ENCODE measurements around the gene UBE4A.
"Not testable (repeated sequence)": the region's sequence is repeated elsewhere in the genome, so short reads cannot be mapped to it uniquely, and the experiment has no call there.

UBE4A gene

DNA sequence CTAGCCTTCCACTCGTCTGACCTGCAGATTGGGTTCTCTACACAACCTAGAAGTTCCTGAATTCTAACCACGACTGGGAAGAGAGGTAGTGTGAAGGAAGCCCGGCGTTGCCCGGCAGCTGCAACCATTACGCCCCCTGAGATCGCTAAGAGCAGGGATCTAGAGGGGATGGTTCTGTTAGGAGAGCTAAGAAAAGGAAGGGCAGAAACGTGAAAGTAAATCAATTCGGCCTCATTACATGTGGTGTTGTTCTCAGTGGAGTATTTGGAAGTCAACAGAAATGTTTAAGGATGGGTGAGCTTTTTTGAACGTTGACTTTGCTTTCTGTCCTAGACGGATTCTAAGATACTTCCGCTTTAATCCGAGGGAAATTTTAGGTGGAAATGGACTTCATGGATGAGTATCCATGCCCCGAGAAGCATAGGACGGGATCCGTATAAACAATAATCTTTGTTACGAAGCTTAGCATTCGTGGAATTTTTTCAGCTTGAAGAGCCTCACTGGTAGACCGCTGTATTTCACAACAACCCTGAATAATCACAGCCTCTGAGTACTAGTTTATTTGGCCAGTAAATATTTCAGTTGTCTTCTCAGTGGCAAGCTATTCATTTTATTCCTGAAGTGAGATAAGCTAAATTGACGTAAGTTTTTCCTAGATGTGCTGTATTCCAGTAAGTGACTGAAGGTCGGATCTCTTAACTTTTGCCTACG lies 42.6 kb downstream of the UBE4A start:
- DNase-seq, result no peak

DNA sequence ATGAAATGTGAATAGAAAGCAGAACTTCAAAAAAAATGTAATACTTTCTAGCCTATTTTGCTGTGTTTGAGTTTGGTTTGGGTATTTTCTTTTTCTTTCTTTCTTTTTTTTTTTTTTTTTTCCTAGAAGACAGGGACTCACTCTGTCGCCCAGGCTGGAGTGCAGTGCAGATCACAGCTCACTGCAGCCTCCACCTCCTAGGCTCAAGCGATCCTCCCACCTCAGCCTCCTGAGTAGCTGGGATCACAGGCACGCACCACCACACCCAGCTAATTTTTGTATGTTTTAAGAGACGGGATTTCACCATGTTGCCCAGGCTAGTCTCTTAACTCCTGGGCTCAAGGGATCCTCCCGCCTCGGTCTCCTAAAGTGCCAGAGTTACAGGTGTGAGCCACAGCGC lies 43.2 kb downstream of the UBE4A start:
- not testable (repeated sequence) for DNase-seq

DNA sequence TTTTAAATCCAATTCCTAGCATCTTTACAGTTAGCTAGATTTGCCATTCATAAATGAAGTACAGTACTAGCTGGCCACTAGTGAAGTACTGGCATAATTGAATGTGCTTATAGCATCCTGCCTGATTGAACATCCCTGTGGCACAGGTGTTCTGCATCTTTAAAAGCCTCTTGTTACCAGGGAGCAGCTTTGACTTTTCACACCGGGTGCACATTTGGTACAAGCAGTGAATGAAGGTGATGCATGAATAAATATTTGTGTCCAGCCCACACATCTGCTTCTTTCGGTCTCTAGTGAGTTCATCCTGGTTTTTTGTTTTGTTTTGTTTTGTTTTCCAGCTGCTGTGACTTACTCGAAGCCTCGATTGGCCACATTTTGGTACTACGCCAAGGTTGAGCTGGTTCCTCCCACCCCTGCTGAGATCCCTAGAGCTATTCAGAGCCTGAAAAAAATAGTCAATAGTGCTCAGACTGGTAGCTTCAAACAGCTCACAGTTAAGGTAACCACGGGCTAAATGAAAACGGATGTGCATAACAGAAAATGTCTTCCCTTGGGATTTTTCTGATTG lies 47.3 kb downstream of the UBE4A start:
- DNase-seq, result no peak

DNA sequence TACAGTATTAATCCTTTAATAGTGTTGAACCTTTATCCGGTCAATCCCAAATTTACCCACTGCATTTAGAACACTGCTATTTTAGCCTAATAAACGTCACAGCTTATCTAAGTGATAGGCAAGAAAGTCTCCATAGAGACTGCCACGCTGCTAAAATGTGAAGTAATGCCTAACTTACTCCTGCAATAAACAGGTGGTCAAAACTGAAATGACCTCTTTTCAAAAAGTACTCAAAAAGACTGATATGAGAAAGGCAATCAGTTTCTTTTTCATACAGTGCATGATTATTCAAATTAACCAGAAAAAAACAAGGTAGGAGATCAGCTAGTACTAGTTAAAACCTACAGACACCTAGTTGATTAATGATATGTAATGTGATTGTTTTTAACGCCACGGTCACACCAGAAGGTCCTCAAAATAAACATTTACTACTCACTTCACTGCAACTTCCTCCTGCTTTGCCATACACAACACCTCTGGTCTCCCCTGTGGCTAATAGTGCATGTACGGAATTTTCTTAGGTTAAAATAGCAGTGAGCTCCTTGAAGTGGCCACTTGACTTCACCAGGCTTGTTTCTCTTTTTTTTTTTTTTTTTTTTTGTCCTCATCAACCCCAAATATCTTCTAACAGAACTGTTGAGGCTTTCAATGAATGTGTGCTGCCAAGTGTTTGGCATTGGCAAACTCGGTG lies 50.8 kb downstream of the UBE4A start:
- no peak for DNase-seq

DNA sequence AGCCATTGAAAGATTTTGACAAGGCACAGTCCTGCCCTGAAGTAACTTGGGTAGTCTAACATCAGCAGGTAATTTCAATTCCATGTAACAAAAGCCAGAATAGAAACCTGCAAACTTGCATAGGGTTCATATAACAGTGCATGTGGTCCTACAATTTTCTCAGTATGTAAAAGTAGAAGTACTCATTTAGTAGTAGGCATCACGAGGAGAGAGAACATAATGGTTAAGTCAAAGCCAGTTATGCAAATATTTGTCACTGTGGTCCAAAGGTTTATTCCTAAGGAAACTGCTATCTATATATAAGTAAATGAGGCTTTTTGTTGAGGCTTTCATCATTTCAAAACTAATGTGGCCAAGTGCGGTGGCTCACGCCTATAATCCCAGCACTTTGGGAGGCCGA lies 52.1 kb downstream of the UBE4A start:
- DNase-seq, result no peak

DNA sequence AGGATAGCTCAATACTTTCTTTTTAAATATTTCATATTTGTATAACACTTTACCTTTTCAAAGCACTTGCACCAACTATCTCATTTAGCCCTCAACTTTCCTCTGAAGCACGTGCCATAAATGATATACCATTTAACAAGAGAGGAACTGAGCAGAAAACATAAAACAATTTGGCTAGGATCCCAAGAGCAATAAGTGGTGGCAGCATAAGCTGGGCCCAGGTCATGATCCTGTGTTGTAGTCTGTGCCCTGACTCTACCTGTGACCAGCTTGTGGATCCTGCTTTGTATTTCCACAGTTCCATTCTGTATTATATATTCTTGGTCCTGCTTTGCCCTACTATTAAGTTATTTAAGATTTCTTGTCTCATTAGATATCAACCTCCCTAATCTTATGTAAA lies 53.5 kb downstream of the UBE4A start:
- no peak for DNase-seq

DNA sequence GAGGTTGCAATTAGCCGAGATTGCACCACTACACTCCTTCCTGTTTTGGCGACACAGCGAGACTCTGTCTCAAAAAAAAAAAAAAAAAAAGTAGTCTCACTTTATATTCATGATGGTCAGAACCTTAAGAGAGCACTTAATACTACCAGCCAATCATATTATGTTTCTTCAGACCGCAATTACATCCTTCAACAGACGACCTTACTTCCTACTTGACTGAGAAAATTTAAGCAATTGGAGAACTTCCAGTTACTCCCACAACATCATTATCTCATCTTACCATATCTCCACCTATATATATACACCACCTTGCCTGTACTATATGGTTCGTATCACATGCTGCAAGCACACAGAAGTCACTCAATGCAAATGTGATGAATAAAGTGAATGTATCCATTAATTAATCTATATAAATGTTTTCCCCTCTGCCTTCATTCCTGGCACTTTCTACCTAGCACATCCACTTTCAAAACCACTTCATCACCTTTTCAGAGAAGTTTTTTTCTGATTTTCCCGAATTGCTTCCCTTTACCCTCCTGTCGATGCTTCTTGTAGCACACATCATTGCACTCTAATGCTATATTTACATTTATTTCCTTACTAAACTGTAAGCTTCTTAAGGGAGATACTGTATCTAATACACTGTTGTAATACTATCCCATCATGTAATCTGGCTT lies 55.8 kb downstream of the UBE4A start:
- DNase-seq, result no peak

DNA sequence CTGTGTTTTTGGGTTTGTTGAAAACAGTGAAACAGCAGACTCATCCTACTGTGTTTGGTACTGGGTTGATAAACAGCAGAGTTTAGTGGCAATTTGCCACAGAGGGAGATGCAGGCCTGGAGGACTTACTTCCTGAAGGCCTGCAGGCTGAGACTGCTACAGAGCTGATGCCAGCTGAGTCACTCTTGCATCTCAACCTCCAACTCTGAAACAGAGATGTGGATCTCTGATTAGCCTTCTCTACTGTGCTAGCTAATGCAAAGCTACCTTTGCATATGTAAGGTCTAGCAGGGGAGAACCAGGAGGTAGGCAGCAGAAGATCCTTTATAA lies 56.3 kb downstream of the UBE4A start:
- no peak for DNase-seq

DNA sequence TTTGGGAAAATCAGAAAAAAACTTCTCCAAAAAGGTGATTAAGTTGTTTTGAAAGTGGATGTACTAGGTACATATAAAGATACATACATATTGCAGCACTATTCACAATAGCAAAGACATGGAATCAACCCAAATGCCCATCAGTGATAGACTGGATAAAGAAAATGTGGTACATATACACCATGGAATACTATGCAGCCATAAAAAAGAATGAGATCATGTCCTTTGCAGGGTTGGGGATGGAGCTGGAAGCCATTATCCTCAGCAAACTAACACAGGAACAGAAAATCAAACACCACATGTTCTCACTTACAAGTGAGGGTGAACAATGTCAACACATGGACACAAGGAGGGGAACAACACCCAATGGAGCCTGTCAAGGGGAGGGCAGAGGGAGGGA lies 57.5 kb downstream of the UBE4A start:
- DNase-seq, result not testable (repeated sequence)

DNA sequence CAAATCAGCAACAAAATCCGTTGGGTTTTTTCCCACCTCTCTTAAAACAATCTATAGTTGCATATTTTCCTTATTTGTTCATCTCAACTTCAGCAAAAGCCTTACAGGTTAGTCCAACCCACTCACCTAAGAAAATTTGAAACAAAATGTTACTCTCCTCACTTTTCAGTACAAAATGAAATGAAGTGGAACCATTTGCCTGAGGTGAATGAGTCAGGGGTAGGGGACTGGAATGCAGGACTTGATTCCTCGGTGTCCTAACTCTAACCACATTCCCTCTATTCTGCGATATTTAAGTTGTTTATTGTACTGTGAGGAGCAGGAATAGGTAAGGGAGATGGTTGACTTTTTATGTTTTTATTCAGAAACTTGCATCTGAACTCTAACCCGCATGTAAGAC lies 58.4 kb downstream of the UBE4A start:
- DNase-seq, result no peak

DNA sequence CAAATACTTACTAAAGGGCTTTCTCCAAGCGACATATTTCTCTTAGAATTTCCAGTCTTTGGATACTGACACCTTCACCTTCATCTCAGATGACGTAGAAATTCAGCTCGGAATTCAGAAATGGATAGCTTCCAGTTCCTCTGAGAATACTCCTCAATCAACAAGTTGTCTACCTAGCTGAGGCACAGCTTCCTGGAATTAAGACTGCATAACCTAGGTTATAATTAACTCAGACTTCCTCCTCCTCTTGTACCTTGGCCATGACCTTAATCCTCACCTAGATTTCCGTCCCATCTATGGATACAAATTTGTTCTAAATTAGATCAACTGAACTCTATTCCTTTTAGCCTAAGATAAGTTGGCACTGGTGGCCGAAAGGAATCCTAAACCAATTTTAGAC lies 59.4 kb downstream of the UBE4A start:
- DNase-seq, result no peak

DNA sequence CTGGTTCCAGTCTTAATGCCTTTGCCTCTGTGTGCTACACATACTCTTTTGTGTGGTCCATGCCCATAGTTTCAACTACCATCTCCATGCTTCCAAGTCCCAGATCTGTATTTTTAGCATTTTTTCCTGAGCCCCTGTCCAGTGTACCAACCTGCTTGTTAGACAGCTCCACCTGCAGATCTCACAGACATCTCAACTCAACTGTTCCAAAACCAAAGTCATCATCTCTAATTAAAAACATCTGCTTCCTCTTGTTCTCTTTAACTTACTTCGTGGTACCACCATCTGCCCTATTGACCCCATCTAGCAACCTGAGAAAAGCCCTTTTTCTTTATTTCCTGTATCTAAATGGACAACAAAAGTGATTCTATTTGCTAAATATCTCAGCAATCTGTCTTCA lies 68.3 kb downstream of the UBE4A start:
- no peak for DNase-seq

DNA sequence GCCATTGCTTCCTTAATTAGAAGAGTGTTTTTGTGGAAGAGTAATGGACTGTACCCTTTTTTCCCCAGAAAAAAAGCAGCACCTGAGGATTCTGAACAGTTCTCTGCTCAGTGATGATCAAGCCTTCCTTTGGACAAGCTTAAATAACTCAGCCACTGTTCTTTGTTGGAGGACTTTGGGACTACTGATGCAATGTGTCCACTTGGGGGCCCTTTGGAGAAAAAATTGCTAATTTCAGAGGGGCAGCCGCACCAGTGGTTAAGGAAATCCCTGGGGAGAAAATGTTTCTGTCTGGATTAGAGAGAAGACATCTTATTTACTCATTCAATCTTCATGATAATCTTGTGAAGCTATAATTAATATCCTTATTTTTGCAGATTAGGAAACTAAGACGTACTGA lies 71.6 kb downstream of the UBE4A start:
- no peak for DNase-seq

DNA sequence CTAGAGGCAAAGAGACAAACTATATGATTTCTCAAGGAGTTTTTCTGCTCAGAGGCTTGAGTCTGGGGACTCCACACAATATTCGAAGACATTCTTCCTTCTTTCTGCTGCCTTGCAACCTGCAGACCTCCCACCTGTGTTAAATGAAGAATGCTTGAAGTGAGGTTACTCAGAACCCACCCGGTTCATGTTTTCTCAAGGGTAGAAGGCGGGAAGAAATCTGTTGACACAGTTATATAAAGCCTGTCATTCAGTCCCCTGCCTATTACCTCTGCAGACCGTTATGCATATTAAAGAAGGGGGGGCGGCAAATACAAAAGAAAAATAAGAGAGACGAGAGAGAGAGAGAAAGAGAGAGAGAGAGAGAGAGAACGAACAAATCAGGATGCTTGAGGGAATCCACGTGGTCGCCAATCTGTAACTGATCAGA lies 74.7 kb downstream of the UBE4A start:
- no peak for DNase-seq

DNA sequence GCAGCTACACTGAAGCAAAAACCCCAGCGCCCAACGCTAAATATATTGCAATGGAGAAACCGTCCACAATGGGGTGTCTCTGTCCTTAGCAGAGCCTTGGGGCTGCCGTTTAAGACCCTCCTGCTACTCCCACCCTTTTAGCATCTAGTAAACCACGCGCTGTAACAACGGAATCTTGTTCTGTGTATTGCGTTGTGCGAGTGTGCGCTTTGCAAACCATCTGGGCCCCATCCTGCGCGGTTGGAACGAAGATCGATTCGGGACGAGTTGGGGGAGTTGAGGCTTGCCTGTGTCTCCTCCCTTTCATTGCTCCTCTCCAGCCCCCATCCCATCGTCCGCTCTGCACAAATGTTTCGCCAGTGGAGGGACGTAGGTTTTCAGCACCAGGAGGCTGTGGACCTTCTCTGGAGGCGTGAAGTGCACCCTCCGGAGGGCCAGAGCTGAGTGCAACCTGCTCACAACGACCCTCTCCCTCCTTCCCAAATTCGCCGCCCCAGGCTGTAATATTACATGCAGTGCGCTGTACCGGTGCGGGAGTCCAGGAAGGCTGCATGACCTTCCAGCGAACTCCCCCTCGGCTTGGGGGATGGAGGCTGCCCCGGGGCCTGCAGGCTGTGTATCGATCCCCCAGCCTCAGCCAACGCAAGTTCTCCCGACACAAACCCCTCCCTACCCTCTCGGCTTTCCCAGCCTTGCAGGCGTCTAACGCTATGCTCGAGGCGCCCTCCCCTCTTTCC lies 75.3 kb downstream of the UBE4A start:
- peak; percentile 9 to 35 for DNase-seq

DNA sequence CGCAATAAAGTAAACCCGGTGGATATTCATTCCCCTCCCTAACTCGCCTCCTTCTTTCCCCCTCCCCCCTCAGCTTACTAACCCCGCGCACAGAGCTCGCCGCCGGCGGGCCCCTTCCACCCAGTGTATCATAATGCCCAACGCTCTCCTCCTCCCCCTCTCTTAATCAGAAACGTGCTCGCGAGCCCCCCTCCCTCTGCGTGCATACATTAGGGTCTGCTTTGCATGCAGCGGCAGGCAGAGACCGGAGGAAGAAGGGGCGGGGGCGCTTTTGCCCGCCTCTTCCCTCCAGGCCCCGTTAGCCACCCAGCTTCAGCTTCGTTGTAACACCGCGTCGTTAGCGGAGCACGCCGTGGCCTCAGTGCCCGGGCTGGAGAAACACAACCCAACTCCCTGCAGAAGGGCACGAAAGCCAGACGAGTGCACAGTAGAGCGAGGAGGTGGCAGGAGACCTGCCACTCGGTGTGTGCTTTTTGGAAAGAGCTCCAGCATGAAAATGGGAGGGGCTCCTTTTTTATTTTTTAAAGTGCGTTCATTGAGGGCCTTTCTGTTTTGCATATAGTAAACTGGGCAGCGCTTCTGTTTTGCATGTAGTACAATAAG lies 76.0 kb downstream of the UBE4A start:
- peak; percentile 52 to 58 for DNase-seq

DNA sequence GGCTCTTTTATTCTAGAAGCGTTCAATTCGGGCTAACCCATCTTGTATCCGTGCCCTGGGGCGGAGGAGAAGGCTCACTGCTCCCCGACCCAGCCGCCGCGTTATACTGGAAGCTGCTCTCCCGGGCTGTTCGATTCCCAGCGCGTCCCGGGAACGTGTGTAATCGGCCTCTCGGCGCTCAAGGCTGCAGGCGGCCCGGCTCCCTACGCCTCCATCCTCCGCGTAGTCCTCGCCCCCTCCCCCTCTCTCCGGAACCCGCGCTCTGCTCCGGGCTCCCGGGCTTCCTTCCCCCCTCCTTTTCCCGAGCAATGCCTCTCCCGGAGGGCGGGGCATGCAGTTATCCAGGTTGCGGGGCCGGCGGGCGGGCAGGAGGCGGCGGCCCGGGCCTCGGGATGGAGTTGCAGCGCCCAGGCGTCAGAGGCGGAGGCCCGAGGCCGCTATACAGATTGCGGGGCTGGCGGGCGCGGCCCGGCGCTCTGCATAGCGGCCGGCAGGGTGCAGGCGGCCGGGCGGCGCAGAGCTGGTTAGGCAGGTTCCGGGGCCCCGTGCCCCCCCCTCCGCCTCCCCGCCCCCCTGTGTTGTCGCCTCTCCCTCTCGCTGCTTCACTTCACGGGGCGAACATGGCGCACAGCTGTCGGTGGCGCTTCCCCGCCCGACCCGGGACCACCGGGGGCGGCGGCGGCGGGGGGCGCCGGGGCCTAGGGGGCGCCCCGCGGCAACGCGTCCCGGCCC lies 76.7 kb downstream of the UBE4A start, which contains the start of gene KMT2A:
Gene KMT2A (plus strand): TSS at position 600 of the 732 bp plus-strand sequence. CDS start 21 bp downstream, at position 621.
- DNase-seq, result peak; percentile 89 to 96

DNA sequence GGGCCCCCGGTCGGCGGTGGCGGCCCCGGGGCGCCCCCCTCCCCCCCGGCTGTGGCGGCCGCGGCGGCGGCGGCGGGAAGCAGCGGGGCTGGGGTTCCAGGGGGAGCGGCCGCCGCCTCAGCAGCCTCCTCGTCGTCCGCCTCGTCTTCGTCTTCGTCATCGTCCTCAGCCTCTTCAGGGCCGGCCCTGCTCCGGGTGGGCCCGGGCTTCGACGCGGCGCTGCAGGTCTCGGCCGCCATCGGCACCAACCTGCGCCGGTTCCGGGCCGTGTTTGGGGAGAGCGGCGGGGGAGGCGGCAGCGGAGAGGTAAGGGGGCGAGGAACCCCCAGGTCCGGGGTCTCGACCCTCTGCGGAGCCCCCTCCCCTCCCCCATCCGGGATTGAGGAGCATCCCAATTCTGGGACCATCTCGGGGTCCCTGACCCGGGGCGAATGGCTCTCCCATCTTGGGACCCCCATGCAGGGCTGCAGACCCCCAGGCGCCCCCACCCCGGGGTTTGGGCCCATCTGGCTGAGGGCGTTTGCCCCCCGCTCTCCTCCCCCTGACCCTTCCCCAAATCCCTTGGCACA lies 77.3 kb downstream of the UBE4A start:
- peak in 1 of 2 experiments; percentile 45 for DNase-seq

DNA sequence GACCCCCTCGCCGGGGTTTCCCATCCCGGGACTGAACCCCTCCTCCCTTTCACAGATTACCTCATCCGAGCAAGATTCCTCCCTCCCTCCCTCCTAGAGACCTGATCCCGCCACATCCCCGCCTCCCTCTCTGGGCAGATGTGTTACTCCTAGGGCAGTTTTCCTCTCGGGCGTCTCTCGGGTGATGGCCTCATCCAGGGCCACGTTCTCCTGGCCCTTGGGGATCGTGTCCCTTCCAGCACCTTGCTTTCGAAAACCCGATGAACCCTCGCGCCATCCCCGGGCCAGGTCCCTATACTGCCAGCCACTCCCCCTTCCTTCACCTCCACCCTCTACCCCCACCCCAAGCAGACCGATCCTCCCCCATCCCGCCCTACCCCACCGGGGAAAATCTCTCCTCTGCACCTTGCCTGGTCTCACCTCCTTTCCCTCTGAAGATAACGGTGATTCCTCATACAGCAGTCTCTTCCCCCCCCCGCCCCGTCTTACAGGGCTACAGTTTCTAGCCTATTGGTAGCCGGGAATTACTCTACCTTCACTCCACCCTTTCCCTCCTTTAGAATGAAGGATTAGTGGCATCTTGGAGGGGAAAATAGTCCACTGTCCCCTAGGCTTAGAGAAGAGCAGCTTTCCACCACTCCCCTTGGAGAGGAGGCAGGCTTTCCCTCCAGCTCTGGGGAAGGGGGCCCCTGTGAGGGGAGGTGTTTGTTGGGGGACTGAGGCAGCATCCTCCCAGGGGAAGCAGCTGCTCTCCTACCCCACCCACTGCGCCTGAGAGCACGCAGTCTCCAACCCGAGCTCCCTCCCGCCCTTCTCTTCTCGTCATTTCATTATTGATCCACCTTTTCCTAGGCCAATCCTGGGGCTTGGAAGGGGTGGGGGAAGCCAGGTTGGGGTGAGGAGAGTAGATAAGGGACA lies 78.1 kb downstream of the UBE4A start:
- DNase-seq, result peak; percentile 30 to 40

DNA sequence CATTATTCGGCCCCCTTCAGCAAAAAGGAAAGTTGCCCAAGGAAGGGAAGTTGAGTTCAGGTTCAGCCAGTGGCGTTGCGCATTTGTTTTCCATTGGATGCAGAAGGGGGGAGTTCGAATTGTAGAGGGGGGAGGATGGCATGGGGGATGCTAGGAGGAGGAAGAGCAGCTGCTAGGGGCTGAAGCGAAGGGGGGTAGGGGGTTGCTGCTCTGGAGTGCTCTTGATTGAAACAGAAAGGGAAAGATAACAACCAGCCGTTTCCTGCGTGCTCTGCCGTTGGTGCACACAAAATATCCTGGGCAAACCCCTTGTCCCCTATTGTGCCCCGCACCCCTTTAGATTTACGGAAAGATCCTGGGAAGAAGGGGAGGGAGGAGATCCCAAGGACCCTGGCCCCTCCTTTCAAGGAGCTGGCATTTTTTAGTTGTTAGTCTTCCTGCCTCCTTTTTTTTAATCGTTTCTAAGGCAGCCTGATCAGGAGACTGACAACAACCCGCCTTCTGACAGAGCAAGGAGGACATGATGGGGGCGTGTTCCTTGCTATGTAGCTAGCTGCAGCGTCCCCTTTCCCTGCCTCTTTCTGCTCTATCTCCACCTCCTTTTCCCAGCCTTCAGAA lies 79.0 kb downstream of the UBE4A start:
- DNase-seq, result peak; percentile 34 to 42
